Right cardiac atrium (tissue), 5 donors: ENCODE data around the gene SVIL. TPM values are rescaled to one million over a fixed set of nuclear protein-coding genes. Genes with fewer than 3 reads are reported as not detected.
"Not testable (repeated sequence)": the region's sequence is repeated elsewhere in the genome, so short reads cannot be mapped to it uniquely, and the experiment has no call there.

Experiments used
- ATAC-seq, 2 donors: fragments of 200-7000 bp; cut with Tn5 transposase; one replicate each; pipeline versions ENCODE4 v1.8.0 to v1.9.1; 2020; ENCODE audit warnings: moderate library complexity in 2 of 2, mild to moderate bottlenecking in 1 of 2
- DNase-seq, 3 donors: peaks; one replicate each; pipeline ENCODE4 v3.0.0-alpha.2; 2020
- H3K27ac ChIP-seq: one replicate; pipeline ENCODE4 v1.5.1; 2013; ENCODE audit warnings: mild to moderate bottlenecking, low read length, control low read depth, moderate library complexity
- H3K27me3 ChIP-seq: one replicate; pipeline ENCODE4 v1.6.1; 2013; ENCODE audit not compliant: control insufficient read depth, insufficient read depth
- H3K4me1 ChIP-seq: one replicate; pipeline ENCODE4 v1.6.1; 2013; ENCODE audit warnings: low read length; ENCODE audit not compliant: control insufficient read depth, insufficient read depth
- H3K4me3 ChIP-seq: one replicate; pipeline ENCODE4 v1.5.1; 2013; ENCODE audit warnings: low read length, control low read depth
- H3K9me3 ChIP-seq: one replicate; pipeline ENCODE4 v1.6.1; 2013; ENCODE audit warnings: low read length; ENCODE audit not compliant: control insufficient read depth
- WGBS: extraction: QIAGEN DNeasy Blood & Tissue Kit; methylation state at CpG from one replicate; pipeline ENCODE4 v1.1.7; 2013; 5-methylcytosine and 5-hydroxymethylcytosine counted together
- intact Hi-C, 4 donors: fragments of 100-400 bp; cut with DNase I; formaldehyde crosslinking; loops; one replicate each; pipeline versions ENCODE4 v1.11.0 to v1.14.0; 2022 to 2023
- polyA plus RNA-seq: library from polyadenylated mRNA; stranded (reverse); fragments of 200-250 nt; gene quantifications from one replicate; pipeline ENCODE4 v1.2.3, GENCODE V29; 2013
- total RNA-seq, 4 donors: library from RNA; stranded (reverse); fragmentation: NEBNext Ultra II Directional; extraction: Animal tissue kit (Norgen Biotek cat#: 25700); gene quantifications; one replicate each; pipeline ENCODE4 v1.2.1, GENCODE V29; 2021
- donor health status: healthy with polysubstance abuse.
- donor health status: DM: no; HTN: yes; CAD: no.
- donor health status: DM: no; HTN: no; CAD: no.
- donor health status: DM: no; HTN: yes; CAD: no; lungs with severe emphysema.
- donor health status: DM: yes; HTN: yes; CAD: no.

SVIL gene
- total and polyA plus RNA-seq, 5 donors: 106 to 374 (median 265) TPM

DNA sequence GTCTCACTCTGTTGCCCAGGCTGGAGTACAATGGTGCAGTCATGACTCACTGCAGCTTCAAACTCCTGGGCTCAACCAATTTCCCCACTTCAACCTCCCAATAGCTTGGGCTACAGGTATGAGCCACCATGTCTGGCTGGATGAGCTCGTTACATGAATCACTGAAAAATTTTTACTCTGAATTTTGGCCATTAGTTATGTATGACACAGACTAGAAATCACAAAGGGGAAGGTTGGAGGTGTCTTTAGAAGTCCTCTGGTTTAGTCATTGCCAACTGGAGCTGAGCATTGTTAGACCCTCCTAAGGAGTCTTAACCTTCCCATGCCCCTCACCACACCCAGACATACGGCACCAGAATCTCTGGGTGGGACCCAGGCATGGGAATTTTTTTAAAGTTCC, 34.7 kb downstream of the SVIL start:
- Histone ChIP-seq H3K27ac (peak overlapping the region; percentile 50), H3K9me3 (no peaks in the 10 kb centered on the region), H3K4me1 (peaks cover 10% of the 10 kb centered on the region), H3K4me3 (no peak overlapping the region), H3K27me3 (no peaks in the 10 kb centered on the region)
- 92% methylated on average over 2 of the region's 2 CpGs for WGBS
- DNase-seq (no peak), ATAC-seq (no peak)
- intact Hi-C loops: no loop called here

- intact Hi-C loops: loop anchor here in 1 of 4 donors (5.0 to 10.0 kb wide), 2 partner anchors 33 to 246 kb away; partner anchors contain the start of gene SVIL
- peak overlapping the region; percentile 97 for H3K27ac ChIP-seq
- peaks cover 10% of the 10 kb centered on the region for H3K4me1 ChIP-seq
- H3K4me3 ChIP-seq: no peak overlapping the region
- H3K27me3 ChIP-seq: no peaks in the 10 kb centered on the region
- DNase-seq: peak; percentile 34 to 69 (median 61)
- WGBS: 21% methylated on average over 6 of the region's 6 CpGs
- ATAC-seq: peak; percentile 80 to 83
- H3K9me3 ChIP-seq: no peaks in the 10 kb centered on the region
These were observed 35.9 kb downstream of the SVIL start for GRCh38 chr10:29598851-29599311.

DNA sequence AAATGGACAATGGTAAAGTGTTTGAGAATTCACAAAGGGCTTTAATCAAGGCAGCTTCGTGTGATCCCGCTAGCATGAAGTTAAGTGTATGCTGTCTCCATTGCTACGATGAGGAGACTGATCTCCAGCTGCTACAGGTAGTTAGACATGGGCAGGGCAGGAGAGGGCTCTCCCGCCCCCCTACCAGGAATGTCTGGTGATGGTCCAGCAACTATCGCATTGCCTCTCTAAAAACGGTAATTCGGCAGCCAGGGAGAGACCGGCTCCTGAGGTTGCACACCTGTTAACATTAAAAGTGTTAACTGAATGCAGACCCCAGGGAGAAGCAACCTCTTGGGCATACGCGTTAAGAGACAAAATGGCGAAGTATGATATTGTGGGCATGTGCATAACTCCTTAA, 37.9 kb downstream of the SVIL start:
- H3K4me3 ChIP-seq: no peak overlapping the region
- WGBS: 77% methylated on average over 11 of the region's 11 CpGs
- H3K9me3 ChIP-seq: no peaks in the 10 kb centered on the region
- intact Hi-C loops: loop anchor here in 1 of 4 donors (5.0 to 10.0 kb wide), 2 partner anchors 35 to 248 kb away; partner anchors contain the start of gene SVIL
- ATAC-seq: no peak
- H3K27me3 ChIP-seq: no peaks in the 10 kb centered on the region
- DNase-seq: no peak
- peak overlapping the region; percentile 2 for H3K27ac ChIP-seq
- H3K4me1 ChIP-seq: peaks cover 8% of the 10 kb centered on the region

GRCh38 chr10:29596356-29596755, 38.4 kb downstream of the SVIL start:
- Histone ChIP-seq H3K27ac (no peak overlapping the region), H3K9me3 (no peaks in the 10 kb centered on the region), H3K27me3 (no peaks in the 10 kb centered on the region), H3K4me1 (peaks cover 6% of the 10 kb centered on the region), H3K4me3 (no peak overlapping the region)
- DNase-seq (no peak), ATAC-seq (no peak)
- intact Hi-C loops: loop anchor here in 1 of 4 donors (5.0 to 10.0 kb wide), 2 partner anchors 36 to 248 kb away; partner anchors contain the start of gene SVIL
- 95% methylated on average over 1 of the region's 1 CpG for WGBS

- DNase-seq: no peak
- ATAC-seq: no peak
- Histone ChIP-seq H3K4me3 (no peak overlapping the region), H3K27me3 (no peaks in the 10 kb centered on the region), H3K9me3 (no peaks in the 10 kb centered on the region), H3K27ac (no peak overlapping the region), H3K4me1 (peaks cover 6% of the 10 kb centered on the region)
- WGBS: 81% methylated on average over 10 of the region's 10 CpGs
- intact Hi-C loops: loop anchor here in 1 of 4 donors (5.0 to 10.0 kb wide), 2 partner anchors 37 to 249 kb away; partner anchors contain the start of gene SVIL
These were observed 39.0 kb downstream of the SVIL start for GRCh38 chr10:29595636-29596225.

GRCh38 chr10:29595146-29595545, 39.6 kb downstream of the SVIL start:
- ATAC-seq: no peak
- intact Hi-C loops: loop anchor here in 1 of 4 donors (5.0 to 10.0 kb wide), 2 partner anchors 37 to 250 kb away; partner anchors contain the start of gene SVIL

GRCh38 chr10:29591651-29591968, 43.2 kb downstream of the SVIL start:
- Histone ChIP-seq H3K9me3 (no peaks in the 10 kb centered on the region), H3K27ac (no peak overlapping the region), H3K27me3 (no peaks in the 10 kb centered on the region), H3K4me3 (no peak overlapping the region), H3K4me1 (peaks cover 4% of the 10 kb centered on the region)
- WGBS: 62% methylated on average over 4 of the region's 4 CpGs
- no peak for ATAC-seq
- DNase-seq: no peak
- intact Hi-C loops: loop anchor here in 1 of 4 donors (10.0 kb wide), 1 partner anchor 253 kb away; no protein-coding TSS in a partner anchor

More at GRCh38 chr10:29595146-29595545, 39.6 kb downstream of the SVIL start:
- H3K27ac ChIP-seq: peak overlapping the region; percentile 28
- H3K9me3 ChIP-seq: no peaks in the 10 kb centered on the region
- peaks cover 6% of the 10 kb centered on the region for H3K4me1 ChIP-seq
- no peak overlapping the region for H3K4me3 ChIP-seq
- no peaks in the 10 kb centered on the region for H3K27me3 ChIP-seq
- no peak for DNase-seq
- 85% methylated on average over 8 of the region's 8 CpGs for WGBS

DNA sequence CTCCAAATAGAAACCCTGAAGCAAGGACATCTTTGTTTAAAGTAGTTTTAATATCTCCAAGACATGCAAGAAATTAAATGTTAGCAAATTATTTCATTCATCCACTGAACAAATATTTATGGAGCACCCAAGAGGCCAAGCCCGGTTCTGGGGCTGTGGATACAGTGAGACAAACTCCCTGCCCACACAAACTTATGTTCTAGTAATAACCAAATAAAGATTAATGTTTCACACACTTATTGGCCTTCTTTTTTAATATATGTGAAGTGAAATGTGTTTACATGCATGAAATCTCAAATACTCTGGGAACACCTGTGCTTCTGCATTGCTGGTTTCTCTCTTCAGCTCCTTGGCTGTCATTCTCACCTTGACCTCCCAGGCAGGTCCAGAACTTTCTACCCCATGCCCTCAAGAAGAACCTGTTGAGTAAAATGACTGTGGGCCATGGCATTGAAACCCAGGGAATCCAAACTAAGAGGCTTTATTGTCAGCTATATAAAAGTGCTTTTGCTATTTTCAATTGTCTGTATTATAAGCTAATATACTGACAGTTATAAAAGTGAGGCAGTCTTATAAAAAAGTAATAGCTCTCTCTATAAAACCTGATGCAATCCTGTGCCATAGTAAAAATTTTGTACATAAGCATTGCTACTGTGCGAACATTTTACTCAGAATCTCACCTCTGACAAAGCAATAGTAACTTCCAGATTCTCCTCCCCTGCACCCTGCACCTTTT, 43.7 kb downstream of the SVIL start:
- intact Hi-C loops: loop anchor here in 1 of 4 donors (10.0 kb wide), 1 partner anchor 254 kb away; no protein-coding TSS in a partner anchor
- 64% methylated on average over 2 of the region's 2 CpGs for WGBS
- DNase-seq: no peak
- H3K4me1 ChIP-seq: peaks cover 4% of the 10 kb centered on the region
- H3K4me3 ChIP-seq: no peak overlapping the region
- H3K9me3 ChIP-seq: no peaks in the 10 kb centered on the region
- H3K27me3 ChIP-seq: no peaks in the 10 kb centered on the region
- H3K27ac ChIP-seq: no peak overlapping the region
- ATAC-seq: no peak

DNA sequence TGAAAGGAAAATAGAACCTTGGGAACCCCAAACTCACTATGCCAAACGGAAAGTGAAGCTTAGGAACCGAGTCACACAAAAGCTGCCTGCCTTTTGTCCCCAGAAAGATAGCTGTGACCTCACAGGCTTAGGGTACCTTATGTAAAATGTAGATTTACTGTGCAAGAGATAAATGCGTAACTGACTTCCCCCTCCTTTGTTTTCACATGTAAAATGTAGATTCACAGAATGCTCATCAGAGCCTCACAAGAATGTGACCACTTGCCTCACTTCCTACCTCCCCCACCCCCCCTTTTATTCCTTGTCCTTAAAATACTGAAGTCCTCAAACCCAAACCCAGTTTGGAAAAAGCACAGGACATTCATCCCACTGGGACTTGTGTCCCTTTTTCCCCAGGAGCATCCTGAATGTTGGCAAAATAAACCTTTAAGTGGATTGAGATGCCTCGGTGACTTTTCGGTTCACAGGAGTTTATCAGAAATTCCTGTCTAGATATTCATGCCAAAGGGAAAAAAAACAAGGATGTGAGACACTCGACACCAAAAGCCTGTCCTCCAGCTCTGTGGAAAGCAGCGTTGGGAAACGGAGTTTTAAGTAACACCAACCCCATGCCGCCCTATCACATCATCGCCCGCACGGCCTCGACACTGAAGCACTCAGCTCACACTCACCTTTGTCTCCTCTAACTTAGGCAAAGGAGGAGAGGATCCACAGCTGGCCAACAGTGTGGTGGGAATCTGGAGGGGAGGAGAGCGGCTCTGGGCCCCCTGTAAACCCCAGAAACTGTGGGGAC, 45.9 kb downstream of the SVIL start:
- H3K27ac ChIP-seq: peak overlapping the region; percentile 80
- 39% methylated on average over 14 of the region's 14 CpGs for WGBS
- no peak overlapping the region for H3K4me3 ChIP-seq
- DNase-seq (no peak), ATAC-seq (peak in 1 of 2 donors; percentile 42)
- H3K27me3 ChIP-seq: no peaks in the 10 kb centered on the region
- peaks cover 5% of the 10 kb centered on the region for H3K4me1 ChIP-seq
- H3K9me3 ChIP-seq: no peaks in the 10 kb centered on the region
- intact Hi-C loops: loop anchor here in 1 of 4 donors (10.0 kb wide), 1 partner anchor 64 kb away; no protein-coding TSS in a partner anchor

DNA sequence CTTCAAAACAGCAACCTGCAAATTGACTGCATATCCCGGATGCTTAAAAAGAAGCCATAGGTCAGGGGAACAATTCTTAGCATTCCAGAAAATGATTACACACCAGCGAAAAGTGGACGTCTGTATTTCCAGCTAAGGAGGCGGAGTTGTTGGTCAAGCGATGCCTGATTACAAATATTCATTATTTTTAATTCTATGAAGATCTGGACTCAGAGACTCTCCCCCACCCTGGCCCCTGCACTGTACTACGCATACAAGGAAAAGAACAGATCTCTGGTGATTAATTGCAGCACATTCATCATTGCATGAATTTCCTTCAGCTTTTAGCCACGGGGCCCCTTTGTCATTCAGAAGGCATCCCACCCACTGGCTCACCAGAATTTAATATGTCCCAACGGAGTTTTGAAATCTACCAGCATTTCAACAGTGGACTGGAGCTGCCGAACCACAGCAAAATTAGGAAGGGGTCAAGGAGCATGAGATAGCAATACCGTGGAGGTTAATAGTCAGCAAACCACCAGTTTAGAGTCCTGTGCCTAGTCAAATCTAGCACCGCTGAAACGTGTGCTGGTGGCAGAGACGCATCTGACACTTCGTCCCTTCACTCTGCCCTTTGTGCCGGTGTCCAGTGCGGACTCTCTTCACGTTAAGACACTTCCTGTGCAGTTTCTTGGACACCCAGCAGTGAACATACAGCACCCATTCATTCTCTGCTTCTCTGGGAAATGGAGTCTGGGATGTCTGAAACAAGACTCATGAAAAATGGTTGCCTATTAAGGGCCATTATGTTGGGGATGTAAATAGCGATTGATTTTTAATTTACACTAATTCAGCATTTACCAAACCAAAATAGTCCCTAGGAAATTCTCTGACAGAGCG, 46.8 kb downstream of the SVIL start:
- ATAC-seq, H3K9me3 ChIP-seq, DNase-seq, H3K27me3 ChIP-seq, H3K4me3 ChIP-seq, H3K4me1 ChIP-seq: not testable (repeated sequence)
- H3K27ac ChIP-seq: peak overlapping the region; percentile 64
- 36% methylated on average over 14 of the region's 19 CpGs for WGBS
- intact Hi-C loops: loop anchor here in 1 of 4 donors (10.0 kb wide), 1 partner anchor 63 kb away; no protein-coding TSS in a partner anchor
